Activated T-cell treated with anti-CD3 and anti-CD28 coated beads, Interleukin-2, amount 50 U/mL, for 48 hours (primary cell): ENCODE data around the gene RASGRP1.
"Not testable (repeated sequence)": the region's sequence is repeated elsewhere in the genome, so short reads cannot be mapped to it uniquely, and the experiment has no call there.

Experiments
- DNase-seq, 2 experiments: peaks; one replicate each; pipeline ENCODE4 v3.0.0-alpha.2; 2020

RASGRP1 gene

DNA sequence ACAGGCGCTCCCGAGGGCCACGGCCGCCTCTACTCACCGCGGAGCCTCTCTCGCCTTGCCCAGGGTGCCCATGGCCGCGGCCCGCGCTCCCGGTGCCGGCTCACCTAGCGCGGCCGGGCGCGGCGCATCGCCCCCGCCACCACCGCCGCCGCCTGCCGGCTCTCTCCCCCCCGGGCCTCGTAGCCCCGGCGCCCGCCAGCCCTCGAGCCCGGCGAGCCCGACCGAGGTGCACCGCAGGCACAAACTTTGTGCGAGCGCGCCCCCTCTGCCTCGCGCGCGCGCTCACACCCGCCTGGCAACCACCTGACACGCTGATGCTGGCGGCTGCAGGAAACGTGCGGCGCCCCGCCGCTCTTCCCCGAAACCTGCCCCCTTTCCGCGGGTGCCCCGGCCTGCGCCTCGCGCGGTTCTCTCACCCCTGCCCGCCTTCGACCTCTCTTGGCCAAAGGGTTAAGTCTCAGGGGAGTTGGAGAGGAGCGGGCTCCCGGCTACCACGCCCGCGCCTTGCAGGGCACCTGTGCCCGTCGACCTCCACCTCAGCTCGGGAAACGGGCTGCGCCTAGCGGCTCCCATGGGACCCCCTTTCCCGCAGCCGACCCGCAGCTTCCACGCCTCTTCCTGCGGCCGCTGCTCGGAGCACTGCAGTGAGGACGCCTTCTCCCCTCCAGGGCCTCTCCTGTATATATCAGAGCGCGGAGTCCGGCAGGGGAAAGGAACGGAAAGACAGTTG lies at the start of gene RASGRP1:
Gene RASGRP1, minus strand, starts transcription at position 258 of the 730 bp plus-strand sequence. Its CDS starts 186 bp downstream, at position 72.
- DNase-seq, result peak; percentile 86 to 90

DNA sequence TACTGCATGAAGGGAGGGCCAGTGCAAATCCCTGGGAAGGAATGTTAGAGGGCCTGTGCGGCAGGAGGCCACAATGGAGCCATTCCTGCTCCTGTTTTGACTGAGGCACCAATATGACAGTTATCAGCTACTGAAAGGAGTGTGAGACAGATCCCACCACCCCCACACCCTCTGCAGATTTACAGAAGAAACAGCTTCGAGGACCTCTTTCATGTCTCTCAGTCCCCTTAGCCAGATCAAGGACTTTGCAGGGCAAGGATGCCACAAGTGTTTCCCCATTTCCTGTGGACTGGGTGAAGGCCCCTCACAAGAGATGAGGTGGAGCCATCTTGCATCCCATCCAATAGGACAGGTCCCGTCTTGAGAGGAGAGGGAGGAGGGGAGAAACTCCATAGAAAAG lies 48.5 kb upstream of the RASGRP1 start:
- peak; percentile 60 for DNase-seq

DNA sequence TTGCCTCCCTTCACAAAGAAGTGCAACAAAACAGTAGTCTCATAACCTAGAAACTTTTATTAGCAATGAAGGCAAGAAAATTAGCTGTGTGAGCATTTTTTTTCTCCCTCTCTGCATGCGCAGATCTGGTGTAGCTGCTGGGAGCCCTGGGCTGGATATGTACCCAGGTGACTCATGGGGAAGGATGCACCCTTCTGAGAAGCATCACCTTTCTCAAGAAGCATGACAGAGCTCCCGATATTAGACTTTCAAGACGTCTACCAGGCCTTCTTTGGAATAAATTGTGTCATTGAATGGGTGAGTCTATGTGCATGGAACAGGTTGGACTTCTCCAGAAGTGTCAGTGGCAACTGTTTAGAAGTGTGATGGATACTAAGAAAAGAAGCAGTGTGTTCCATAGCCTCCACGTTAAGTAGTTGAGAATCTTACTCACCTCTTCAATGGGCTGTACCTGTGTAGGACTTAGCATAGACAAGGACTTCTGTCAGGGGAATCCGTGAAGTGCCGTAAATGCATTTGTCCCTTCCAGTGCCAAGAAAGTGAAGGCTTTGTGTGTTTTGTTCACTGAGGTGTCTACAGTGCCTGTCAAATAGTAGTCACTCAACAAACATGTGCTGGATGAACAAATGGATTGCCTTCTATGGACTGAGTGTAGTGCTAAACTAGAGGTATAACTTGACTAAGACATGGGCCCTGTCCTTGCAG lies 47.7 kb upstream of the RASGRP1 start:
- DNase-seq, result peak; percentile 70 to 77

DNA sequence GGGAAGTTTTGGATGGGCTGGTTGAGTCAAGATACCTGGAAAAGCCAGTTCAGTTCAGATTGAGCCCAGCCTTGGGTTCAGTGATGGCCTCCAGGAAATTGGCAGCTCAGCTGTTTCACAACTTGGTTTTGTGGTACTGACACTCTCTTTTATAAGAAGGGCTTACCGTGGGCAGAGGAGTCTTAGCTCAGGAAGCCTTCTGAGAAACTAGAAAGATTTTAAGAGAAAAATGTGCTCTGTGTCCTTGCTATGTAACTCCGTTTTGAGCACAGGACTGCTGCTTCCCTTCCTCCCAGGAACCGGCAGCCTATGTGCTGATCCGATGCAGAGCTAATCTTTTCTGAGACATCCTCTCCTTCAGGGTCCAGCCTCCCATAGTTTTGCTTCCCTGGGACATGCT lies 46.6 kb upstream of the RASGRP1 start:
- peak; percentile 61 to 72 for DNase-seq

DNA sequence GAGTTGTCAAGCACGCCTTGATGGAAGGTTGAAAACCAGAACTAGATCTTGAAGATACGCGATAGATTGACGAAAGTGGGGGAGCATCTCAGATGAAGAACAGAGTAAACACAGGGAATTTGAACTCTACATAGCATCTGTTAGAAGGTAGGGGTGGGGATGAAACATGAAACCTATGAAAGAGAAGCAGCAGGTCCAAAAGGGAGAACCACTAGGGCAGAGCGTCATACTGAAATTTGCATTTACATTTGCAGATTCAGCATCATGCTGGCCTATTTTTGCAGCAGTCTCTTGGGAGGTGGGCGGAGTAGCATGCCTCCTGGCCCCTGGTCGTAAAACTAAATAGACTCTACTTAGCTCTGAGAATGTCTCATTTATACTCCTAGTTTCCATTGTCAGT lies 46.1 kb upstream of the RASGRP1 start:
- peak; percentile 58 to 73 for DNase-seq

DNA sequence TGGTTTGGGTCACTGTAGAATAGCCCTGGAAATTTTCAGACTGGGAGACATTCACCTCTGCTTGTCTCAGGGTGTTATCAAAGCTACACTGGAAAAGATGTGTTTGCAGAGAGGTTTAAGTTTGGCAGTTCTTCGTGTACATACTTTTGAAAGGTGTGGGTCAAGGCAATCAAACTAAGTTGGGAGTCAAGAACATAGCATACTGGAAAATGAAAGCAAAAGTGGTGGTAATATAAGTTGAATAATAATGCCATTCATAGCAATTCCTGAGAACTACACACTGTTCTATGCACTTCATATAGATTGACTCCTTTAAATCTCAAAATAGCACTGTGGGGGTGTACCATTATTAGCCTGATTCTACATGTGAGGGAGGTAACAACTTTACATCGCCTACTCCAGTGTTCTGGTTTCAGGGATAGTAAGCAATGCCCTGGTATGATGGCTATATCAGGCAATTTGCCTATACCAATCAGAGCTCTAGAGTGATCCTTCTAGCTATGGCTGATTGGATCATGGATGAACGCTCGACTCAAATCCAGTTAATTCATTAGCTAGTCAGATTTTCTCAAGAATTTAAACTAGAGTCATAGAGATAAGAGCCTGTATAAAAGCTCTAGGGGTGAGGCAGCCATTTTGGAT lies 44.6 kb upstream of the RASGRP1 start:
- no peak for DNase-seq

DNA sequence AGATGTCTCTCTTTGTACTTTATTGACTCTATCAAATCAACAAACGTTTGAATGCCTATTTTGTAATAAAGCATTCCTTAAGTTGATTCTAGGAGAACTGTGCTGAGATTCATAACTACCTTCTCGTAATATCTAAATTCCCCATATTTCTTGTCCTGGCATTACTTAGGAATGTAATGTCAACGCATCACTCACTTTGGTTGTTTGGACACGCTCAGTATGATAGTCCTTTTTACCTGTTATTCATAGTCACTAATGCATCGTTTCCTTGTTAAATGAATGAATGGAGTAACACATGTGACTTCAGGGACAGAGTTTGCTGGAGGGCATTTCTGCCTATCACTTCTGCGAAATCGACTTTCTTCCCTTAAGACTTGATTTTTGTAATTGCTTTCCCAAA lies 44.1 kb upstream of the RASGRP1 start:
- no peak for DNase-seq

DNA sequence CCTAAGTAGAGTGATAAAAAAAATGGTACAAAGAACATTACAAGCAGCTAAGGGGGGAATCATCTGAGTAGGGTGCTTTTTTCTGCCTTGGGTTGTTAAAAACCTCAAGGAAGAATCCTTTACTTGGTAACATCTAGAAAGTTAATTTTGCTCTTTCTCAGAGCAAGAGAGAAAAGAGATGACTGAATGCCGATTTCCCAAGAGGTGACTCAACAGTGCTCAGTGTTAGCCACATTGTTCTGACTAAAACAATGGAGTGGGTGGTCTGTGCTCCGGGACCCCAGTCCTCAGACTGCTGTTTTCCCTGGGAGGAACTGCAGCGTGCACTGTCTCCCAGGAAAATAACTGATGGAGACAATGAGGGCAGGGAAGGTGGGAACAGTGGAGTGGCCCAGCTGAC lies 41.1 kb upstream of the RASGRP1 start:
- peak; percentile 42 to 53 for DNase-seq

DNA sequence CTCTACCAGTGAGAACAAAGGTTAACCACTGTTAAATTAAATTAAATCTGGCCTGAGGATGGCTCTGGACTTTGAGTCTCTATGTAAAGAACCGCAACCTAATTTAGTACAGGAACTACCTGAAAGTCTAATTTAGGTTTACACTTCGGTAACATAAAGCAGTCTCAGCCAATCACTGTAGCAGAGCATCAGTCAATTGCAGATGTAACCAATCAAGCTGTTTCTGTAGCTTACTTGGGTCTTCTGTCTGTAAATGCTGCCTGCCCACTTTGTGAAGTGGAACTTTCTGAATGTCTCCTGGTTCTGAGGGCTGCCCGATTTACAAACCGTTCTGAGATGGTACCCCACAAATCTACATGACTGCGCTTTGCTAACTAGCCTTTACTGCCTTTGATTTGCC lies 39.1 kb upstream of the RASGRP1 start:
- no peak for DNase-seq

DNA sequence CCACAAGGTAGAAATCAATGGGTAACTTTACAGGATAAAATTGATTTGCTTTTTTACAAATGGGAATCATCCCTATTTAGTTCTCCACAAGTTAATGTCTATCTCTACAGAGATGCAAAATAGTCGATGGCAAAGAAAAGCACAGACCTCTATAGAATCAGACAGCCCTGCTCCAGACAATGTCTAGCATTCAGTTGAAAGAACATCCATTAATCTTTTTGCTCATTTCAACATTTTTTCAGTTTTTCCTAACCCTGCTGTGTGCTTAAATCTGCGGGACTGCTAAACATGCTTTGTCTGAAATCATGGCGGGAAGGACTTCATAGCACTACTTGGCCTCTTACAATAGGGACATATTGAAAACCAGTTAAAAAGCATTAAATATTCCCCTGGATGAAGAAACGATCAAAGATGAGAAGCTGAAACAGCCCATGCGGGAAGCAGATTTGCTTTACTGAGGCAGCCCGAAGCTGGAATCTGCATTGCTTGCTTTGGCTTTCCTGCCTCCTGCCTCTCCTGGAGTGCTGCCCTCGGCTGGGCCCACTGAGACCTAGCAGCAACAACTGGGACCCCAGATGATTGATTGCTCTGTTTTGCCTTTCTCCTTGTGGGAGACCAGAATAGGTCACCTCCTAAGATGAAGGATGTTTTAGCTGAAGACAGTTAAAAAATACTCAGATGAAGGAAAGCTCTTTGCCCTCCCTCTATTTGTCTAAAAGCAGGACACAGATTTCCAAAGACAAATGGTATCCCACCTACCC lies 38.5 kb upstream of the RASGRP1 start:
- DNase-seq, result no peak

DNA sequence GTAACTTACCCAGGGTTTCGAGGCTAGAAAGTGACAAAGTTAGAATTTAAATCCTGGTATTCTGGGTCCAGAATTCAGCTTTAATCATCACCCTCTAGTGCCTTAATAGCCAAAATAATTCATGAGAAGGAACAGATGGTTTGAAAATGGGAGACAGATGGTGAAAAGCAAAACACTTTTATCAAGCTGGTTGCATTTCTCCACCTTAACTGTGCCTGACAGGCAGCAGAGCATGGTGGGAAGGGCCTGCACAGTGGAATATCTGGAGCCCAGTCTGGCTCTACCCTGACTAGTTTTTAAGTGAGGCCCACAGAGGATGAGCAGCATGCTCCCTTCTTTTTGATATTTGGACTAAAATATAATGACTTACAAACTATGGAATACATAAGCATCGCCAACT lies 35.6 kb upstream of the RASGRP1 start:
- DNase-seq, result no peak

DNA sequence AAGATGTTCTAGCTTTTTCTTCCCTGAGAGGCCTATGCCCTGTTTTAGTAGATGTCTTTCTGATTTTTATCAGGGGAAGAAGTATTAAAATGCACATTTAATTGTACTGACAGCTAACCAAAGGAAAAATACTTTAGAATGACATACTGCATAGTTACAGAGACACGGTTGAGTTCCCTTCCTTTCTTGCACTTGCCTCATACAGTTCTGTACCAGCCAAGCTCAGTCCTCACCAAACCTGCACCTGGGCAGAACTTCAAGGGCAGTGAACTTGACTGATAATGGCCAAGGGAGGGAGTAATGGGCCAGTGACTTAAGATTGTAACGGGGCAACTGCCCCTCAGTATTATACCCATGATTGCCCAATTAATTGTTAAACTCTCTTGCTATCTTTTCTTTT lies 34.1 kb upstream of the RASGRP1 start:
- no peak for DNase-seq

DNA sequence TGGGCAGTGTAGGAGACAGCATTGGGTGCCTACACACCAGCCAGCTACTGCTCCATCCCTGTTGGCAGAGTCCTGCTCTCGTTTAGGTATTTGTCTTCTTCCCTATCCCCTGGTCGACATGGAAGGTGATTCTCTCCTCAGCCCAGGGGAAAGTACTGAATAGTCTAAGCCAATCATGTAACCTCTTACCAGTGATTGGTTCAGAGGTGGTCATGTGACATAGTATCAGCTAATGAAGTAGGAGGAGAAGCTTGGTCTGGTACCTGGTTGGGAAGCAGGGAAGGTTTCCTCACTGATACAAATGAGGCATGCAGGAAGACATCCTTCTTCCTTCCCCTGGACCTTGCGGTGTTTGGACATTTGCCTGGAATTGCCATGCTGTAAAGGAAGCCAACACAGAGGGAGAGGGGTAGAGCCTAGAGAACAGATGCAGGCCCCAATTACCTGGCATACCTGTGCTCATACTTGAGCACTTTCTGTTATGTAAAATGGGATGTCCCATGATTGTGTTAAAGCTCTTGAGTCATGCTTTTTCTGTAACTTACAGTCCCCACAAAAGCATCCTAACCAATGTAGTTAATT lies 32.7 kb upstream of the RASGRP1 start:
- no peak for DNase-seq

DNA sequence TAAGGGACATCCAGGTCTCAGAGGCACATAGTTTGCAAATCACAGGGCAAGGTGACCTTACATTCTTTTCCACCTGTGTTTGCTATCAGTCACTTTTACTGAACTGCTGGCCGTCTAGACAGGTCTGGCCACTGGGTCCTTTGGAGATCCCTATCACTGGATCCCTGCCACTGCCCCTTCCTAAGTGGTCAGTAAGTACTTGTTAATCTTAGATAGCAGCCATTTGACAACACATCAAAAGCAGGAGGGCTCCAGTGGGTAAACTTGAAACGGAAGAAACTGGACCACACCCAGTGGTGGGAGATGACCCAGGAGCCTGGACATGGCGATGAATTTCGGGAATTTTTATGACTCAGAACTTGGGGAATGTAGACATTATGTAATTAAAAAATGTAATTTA lies 28.9 kb upstream of the RASGRP1 start:
- no peak for DNase-seq

DNA sequence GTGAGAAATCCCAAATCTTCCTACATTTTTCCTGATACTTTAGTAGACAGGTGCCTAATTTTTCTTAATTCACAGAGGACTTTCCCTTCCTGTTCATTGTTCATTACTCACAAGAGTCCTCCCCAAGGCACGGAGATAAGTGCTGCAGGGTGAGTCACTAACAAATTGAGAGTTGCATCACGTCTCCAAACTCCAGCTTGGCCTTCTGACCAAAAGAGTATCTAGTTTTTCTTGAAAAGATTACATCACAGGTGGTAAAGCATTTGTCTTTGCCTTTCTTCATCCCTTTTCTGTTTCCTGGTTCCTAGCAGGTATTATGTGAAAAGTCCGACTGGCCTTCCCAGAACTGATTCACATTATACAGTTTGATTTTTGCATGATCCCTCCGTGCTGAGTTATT lies 24.9 kb upstream of the RASGRP1 start:
- DNase-seq, result no peak

DNA sequence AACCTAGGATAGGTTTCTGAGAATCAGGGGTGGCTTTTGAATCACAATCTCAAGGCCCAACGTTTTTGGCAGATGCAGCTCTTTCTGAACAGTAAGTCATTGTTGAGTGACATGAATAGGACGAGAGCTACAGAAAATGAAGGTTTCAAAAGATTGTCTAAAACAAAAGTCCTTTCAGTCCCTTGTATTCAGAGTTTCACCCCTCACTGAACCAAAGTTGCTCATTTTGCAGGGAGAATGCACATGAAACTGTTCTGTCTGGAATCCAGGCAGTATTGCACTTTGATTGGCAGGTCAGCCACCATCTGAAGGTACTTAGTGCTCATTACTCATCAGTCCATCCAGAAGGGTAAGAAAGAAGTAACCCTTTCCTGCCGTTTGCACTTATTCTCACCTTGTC lies 24.1 kb upstream of the RASGRP1 start:
- no peak for DNase-seq

DNA sequence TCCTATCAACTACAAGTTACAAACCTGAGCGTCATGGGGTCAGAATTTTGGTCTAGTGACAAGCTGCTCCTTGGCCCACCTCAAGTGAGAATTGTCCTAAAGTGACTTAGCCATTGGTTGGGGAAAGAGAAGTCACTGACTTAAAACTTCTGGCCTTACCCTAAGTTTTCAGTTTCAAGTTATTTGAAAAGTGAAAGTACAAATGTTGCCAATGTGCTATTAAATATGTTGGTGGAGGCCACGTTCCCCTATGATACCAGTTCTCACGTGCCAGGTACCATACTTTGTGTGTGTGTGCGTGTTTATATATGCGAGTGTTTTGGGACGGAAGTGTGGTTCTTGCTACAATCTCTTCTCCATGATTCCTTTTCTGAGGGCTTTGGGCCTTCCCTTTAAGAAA lies 22.6 kb upstream of the RASGRP1 start:
- DNase-seq, result no peak

DNA sequence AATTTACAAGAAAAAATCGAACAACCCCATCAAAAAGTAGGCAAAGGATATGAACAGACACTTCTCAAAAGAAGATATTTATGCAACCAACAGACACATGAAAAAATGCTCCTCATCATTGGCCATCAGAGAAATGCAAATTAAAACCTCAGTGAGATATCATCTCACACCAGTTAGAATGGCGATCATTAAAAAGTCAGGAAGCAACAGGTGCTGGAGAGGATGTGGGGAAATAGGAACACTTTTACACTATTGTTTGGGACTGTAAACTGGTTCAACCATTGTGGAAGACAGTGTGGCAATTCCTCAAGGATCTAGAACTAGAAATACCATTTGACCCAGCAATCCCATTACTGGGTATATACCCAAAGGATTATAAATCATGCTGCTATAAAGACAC lies 21.4 kb upstream of the RASGRP1 start:
- DNase-seq, result not testable (repeated sequence)

DNA sequence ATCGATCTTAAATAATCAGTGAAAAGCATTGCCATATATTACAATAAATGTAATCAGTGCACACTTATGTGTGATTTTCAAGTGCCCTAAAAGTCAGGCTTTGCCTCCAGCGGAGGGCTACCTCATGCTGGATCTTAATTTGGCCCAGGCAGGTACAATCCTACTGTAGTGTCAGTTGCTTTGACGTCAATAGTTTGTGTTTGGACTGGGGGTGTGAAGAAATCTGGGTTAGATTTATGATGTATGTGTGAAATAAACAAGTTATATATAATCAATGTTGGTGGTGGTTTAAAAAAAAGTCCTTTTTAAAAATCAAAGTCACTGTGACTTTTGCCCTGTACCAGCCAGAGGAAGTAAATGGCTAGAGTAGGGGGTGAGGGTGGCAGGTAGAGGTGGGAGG lies 14.0 kb upstream of the RASGRP1 start:
- DNase-seq, result no peak

DNA sequence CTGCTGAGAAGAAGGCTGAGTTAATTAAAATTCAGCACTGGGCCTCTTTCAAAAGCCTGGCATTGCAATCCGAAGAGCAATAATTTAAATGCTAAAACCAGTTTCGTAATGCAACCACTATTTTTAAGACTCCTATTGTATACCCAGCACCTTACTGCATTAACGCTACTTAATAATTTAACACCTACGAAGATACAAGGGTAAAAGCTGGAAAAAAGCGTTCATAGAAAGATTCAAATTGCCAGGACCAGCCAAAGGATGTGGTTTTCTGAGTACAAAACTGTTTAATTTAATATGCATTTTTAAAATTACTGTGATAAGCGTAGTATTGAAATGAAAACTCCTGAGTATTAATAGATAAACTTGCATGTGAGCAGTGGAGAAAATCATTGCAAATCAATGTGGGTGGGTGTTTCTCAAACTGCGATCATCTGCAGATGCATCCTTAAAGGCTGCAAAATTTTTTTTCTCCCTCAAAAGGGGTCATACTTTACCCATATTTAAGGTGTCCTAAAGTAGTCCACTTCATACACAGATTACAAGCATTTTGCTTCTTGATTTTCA lies 12.9 kb upstream of the RASGRP1 start:
- DNase-seq, result no peak

DNA sequence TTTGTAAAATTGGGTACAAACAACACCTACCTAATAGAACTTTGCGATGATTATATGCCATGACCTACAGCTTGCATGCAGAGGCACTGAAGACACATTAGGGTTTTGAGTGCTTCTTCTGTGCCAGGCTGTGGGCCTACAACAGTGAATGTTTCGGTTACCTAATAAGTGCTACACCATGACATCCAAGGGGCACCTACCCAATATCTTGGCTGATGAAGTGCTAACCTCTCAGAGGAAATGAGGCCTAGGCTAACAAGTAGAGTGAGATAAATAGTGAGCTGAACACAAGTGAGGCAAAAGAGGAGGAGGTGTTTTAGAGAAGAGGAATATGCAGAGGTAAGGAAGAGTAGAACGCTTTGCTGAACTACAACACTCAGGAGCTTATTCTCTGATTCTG lies 12.2 kb upstream of the RASGRP1 start:
- no peak for DNase-seq

DNA sequence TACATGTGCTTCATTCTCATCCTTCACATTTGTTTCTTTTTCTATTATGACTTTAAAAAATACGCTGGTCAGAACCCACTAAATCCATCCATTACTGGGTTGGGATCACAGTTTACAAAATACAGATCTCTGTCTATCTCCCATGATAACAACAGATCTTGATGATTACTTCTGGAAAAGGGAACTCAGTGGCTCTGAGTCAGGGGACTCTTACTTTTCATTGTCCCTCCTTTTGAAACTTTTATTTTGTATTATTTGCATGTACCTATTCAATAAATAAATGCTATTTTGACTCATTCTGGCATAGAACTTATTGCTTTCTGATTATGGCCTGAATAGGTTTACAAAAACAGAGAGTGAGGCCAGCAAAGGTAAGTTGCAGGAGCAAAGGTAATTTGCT lies 11.6 kb upstream of the RASGRP1 start:
- DNase-seq, result no peak

DNA sequence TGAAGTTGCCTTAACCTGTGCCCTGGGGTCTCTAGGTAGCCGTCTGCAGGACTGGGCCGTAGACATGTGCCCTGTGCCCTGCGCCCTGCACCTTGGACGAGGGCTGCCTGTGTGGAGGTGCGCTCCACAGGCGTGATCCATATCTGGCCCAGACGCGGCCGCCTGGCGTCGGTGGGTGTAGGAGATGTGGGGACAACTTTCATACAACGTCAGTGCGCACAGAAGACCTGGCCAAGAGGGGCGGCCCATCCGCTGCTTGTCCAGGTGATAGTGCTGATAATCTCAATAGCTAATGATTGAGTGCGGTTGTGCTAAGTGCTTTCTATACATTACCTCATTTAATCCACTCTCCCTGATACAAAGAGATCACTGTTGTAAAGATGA lies 665 bp upstream of the RASGRP1 start:
- DNase-seq, result no peak
